ENCODE data around the gene LRRC3C.

LRRC3C gene

GRCh38 chr17:39980351-39981206, 53.0 kb downstream of the LRRC3C start, which contains the start of gene PSMD3:
Gene PSMD3, plus strand, starts transcription at chr17:39980807. Its CDS starts 164 bp downstream, at chr17:39980971.
- no peaks in the 10 kb centered on the region for H3K27me3 ChIP-seq (ENCODE audit: control insufficient read depth, insufficient read depth, low read length)
- H3K36me3 ChIP-seq (ENCODE audit: control insufficient read depth, insufficient read depth, low read length): peaks cover 21% of the 10 kb centered on the region
- peak within 1 kb of the TSS; percentile 90 for H3K27ac ChIP-seq (ENCODE audit: low read depth, low read length)
- no peaks in the 10 kb centered on the region for H3K9me3 ChIP-seq (ENCODE audit: control insufficient read depth, insufficient read depth, low read depth, low read length)
- H3K4me3 ChIP-seq (ENCODE audit: low read depth, low read length): peak within 1 kb of the TSS; percentile 98
- H3K9ac ChIP-seq (ENCODE audit: low read length): peak within 1 kb of the TSS; percentile 96
- H3K4me1 ChIP-seq (ENCODE audit: control insufficient read depth, insufficient read depth, low read length): peaks cover 16% of the 10 kb centered on the region

GRCh38 chr17:39981207-39981741, 53.7 kb downstream of the LRRC3C start:
- H3K4me3 ChIP-seq (ENCODE audit: low read depth, low read length): peak overlapping the region; percentile 98
- H3K27ac ChIP-seq (ENCODE audit: low read depth, low read length): peak overlapping the region; percentile 90
- H3K36me3 ChIP-seq (ENCODE audit: control insufficient read depth, insufficient read depth, low read length): peaks cover 28% of the 10 kb centered on the region
- peaks cover 16% of the 10 kb centered on the region for H3K4me1 ChIP-seq (ENCODE audit: control insufficient read depth, insufficient read depth, low read length)
- peak overlapping the region; percentile 96 for H3K9ac ChIP-seq (ENCODE audit: low read length)
- no peaks in the 10 kb centered on the region for H3K27me3 ChIP-seq (ENCODE audit: control insufficient read depth, insufficient read depth, low read length)
- H3K9me3 ChIP-seq (ENCODE audit: control insufficient read depth, insufficient read depth, low read depth, low read length): no peaks in the 10 kb centered on the region

- peak overlapping the region; percentile 96 for H3K9ac ChIP-seq (ENCODE audit: low read length)
- peak overlapping the region; percentile 98 for H3K4me3 ChIP-seq (ENCODE audit: low read depth, low read length)
- no peaks in the 10 kb centered on the region for H3K9me3 ChIP-seq (ENCODE audit: control insufficient read depth, insufficient read depth, low read depth, low read length)
- no peak overlapping the region for H3K27ac ChIP-seq (ENCODE audit: low read depth, low read length)
- H3K27me3 ChIP-seq (ENCODE audit: control insufficient read depth, insufficient read depth, low read length): no peaks in the 10 kb centered on the region
- H3K4me1 ChIP-seq (ENCODE audit: control insufficient read depth, insufficient read depth, low read length): peaks cover 16% of the 10 kb centered on the region
- peaks cover 34% of the 10 kb centered on the region for H3K36me3 ChIP-seq (ENCODE audit: control insufficient read depth, insufficient read depth, low read length)
Measured at GRCh38 chr17:39981766-39982375, 54.3 kb downstream of the LRRC3C start.

GRCh38 chr17:39988206-39988810, 60.8 kb downstream of the LRRC3C start:
- no peaks in the 10 kb centered on the region for H3K27me3 ChIP-seq (ENCODE audit: control insufficient read depth, insufficient read depth, low read length)
- H3K36me3 ChIP-seq (ENCODE audit: control insufficient read depth, insufficient read depth, low read length): peaks cover 97% of the 10 kb centered on the region
- H3K9ac ChIP-seq (ENCODE audit: low read length): no peak overlapping the region
- no peaks in the 10 kb centered on the region for H3K4me1 ChIP-seq (ENCODE audit: control insufficient read depth, insufficient read depth, low read length)
- H3K4me3 ChIP-seq (ENCODE audit: low read depth, low read length): no peak overlapping the region
- H3K9me3 ChIP-seq (ENCODE audit: control insufficient read depth, insufficient read depth, low read depth, low read length): no peaks in the 10 kb centered on the region
- H3K27ac ChIP-seq (ENCODE audit: low read depth, low read length): no peak overlapping the region

GRCh38 chr17:39994448-39994847, 66.9 kb downstream of the LRRC3C start:
- Histone ChIP-seq H3K4me1 (ENCODE audit: control insufficient read depth, insufficient read depth, low read length) (no peaks in the 10 kb centered on the region), H3K9ac (ENCODE audit: low read length) (no peak overlapping the region), H3K27ac (ENCODE audit: low read depth, low read length) (no peak overlapping the region), H3K27me3 (ENCODE audit: control insufficient read depth, insufficient read depth, low read length) (no peaks in the 10 kb centered on the region), H3K36me3 (ENCODE audit: control insufficient read depth, insufficient read depth, low read length) (peaks cover 89% of the 10 kb centered on the region), H3K4me3 (ENCODE audit: low read depth, low read length) (no peak overlapping the region), H3K9me3 (ENCODE audit: control insufficient read depth, insufficient read depth, low read depth, low read length) (no peaks in the 10 kb centered on the region)
